HepG2 (cell line): ENCODE measurements around the gene DISP2. TPM values are rescaled to one million over a fixed set of nuclear protein-coding genes. Genes with fewer than 3 reads are reported as not detected.

Experiments
- ATAD3A ChIP-seq: sonication (generic); formaldehyde crosslinking; IDR thresholded peaks from 2 replicates; pipeline ENCODE4 v1.4.0; 2020; ENCODE audit warnings: missing genetic modification reagents
- CEBPB ChIP-seq: IDR thresholded peaks from 2 replicates; pipeline ENCODE4 v1.6.1; 2011; ENCODE audit warnings: low read depth, low read length, improper control_type of control experiment, borderline replicate concordance
- ELK4 ChIP-seq: sonication (generic); formaldehyde crosslinking; IDR thresholded peaks from 2 replicates; pipeline ENCODE4 v1.9.0; 2021; ENCODE audit warnings: missing genetic modification reagents, borderline replicate concordance
- GLI4 ChIP-seq: sonication (generic); formaldehyde crosslinking; IDR thresholded peaks from 2 replicates; pipeline ENCODE4 v1.5.1; 2020; ENCODE audit warnings: missing genetic modification reagents, mild to moderate bottlenecking, moderate library complexity, borderline replicate concordance
- IRX3 ChIP-seq: sonication (generic); formaldehyde crosslinking; IDR thresholded peaks from 2 replicates; pipeline ENCODE4 v1.8.1; 2023; ENCODE audit warnings: mild to moderate bottlenecking, low read depth, missing genetic modification reagents, borderline replicate concordance
- LCORL ChIP-seq, 2 experiments: fragments of 450-650 bp in 1 of 2; sonication (generic) in 1 of 2; formaldehyde crosslinking in 1 of 2; IDR thresholded peaks; 2 replicates each; pipeline versions ENCODE4 v1.5.0 to v1.6.1; 2017 to 2020; ENCODE audit warnings: antibody characterized with exemption in 1 of 2, missing genetic modification reagents in 1 of 2
- NR2C2 ChIP-seq: sonication (generic); formaldehyde crosslinking; IDR thresholded peaks from 2 replicates; pipeline ENCODE4 v1.4.0; 2020; ENCODE audit warnings: missing genetic modification reagents, mild to moderate bottlenecking, moderate library complexity, borderline replicate concordance
- NR2F1 ChIP-seq, 2 experiments: fragments of 450-650 bp in 1 of 2; formaldehyde crosslinking in 1 of 2; IDR thresholded peaks; 2 replicates each; pipeline versions ENCODE4 v1.5.0 to v1.6.1; 2016 to 2020; ENCODE audit warnings: mild to moderate bottlenecking in 1 of 2, missing compliant biosample characterization in 1 of 2, missing genetic modification reagents in 1 of 2, moderate library complexity in 1 of 2
- PAWR ChIP-seq: sonication (generic); formaldehyde crosslinking; IDR thresholded peaks from 2 replicates; pipeline ENCODE4 v1.4.0; 2020; ENCODE audit warnings: missing genetic modification reagents, mild to moderate bottlenecking, borderline replicate concordance
- SNAPC4 ChIP-seq: sonication (generic); formaldehyde crosslinking; IDR thresholded peaks from 2 replicates; pipeline ENCODE4 v1.4.0; 2020; ENCODE audit warnings: mild to moderate bottlenecking, missing genetic modification reagents
- SRF ChIP-seq: IDR thresholded peaks from 2 replicates; pipeline ENCODE4 v1.6.1; 2011; ENCODE audit warnings: mild to moderate bottlenecking, low read depth, low read length, moderate library complexity
- SSRP1 ChIP-seq: IDR thresholded peaks from 2 replicates; pipeline ENCODE4 v1.6.1; 2016; ENCODE audit warnings: control low read depth
- TAF15 ChIP-seq: fragments of 200-400 bp; formaldehyde crosslinking; IDR thresholded peaks from one replicate; pipeline ENCODE4 v1.6.1; 2018; ENCODE audit warnings: mild to moderate bottlenecking, low read depth, low read length; ENCODE audit not compliant: poor library complexity, severe bottlenecking
- THYN1 ChIP-seq: sonication (generic); formaldehyde crosslinking; IDR thresholded peaks from 2 replicates; pipeline ENCODE4 v1.8.1; 2023; ENCODE audit warnings: low read depth, mild to moderate bottlenecking, moderate library complexity, missing genetic modification reagents, borderline replicate concordance
- ZNF224 ChIP-seq: sonication (generic); formaldehyde crosslinking; IDR thresholded peaks from 2 replicates; pipeline ENCODE4 v1.5.0; 2020; ENCODE audit warnings: mild to moderate bottlenecking, missing genetic modification reagents
- polyA plus RNA-seq, 8 experiments: library from polyadenylated mRNA; depleted of rRNA in 3 of 8; stranded (reverse) in 7 of 8; unstranded in 1 of 8; fragments of >200 nt; fragmentation: Illumina TruSeq in 4 of 8; extraction: Trizol in 4 of 8; gene quantifications; 2 replicates each; pipeline versions ENCODE4 v1.2.1 to v1.2.3, GENCODE V29; 2011 to 2016; ENCODE audit warnings: low read depth in 4 of 8, missing spikeins in 1 of 8, mixed read lengths in 1 of 8; ENCODE audit not compliant: insufficient read depth in 1 of 8
- total RNA-seq, 5 experiments: library from RNA; depleted of rRNA; stranded (reverse); fragments of >200 nt; fragmentation: Illumina TruSeq; extraction: Trizol; gene quantifications; 2 replicates each; pipeline ENCODE4 v1.2.3, GENCODE V29; 2016; ENCODE audit warnings: low read depth in 1 of 5
- TF ChIP-seq, protein P1 (sequence below): sonication (generic); IDR thresholded peaks from 2 replicates; pipeline ENCODE4 v1.6.1; 2016; ENCODE audit warnings: low read depth, borderline replicate concordance
- TF ChIP-seq, protein P2 (sequence below): sonication (generic); formaldehyde crosslinking; IDR thresholded peaks from 2 replicates; pipeline ENCODE4 v1.4.0; 2020; ENCODE audit warnings: missing genetic modification reagents, borderline replicate concordance

Gene DISP2
- total and polyA plus RNA-seq, 2 of the 13 experiments (the other 11 are each of a cell fraction or from before 2014, with no cell fraction given) = 0.09 to 0.32 TPM

DNA sequence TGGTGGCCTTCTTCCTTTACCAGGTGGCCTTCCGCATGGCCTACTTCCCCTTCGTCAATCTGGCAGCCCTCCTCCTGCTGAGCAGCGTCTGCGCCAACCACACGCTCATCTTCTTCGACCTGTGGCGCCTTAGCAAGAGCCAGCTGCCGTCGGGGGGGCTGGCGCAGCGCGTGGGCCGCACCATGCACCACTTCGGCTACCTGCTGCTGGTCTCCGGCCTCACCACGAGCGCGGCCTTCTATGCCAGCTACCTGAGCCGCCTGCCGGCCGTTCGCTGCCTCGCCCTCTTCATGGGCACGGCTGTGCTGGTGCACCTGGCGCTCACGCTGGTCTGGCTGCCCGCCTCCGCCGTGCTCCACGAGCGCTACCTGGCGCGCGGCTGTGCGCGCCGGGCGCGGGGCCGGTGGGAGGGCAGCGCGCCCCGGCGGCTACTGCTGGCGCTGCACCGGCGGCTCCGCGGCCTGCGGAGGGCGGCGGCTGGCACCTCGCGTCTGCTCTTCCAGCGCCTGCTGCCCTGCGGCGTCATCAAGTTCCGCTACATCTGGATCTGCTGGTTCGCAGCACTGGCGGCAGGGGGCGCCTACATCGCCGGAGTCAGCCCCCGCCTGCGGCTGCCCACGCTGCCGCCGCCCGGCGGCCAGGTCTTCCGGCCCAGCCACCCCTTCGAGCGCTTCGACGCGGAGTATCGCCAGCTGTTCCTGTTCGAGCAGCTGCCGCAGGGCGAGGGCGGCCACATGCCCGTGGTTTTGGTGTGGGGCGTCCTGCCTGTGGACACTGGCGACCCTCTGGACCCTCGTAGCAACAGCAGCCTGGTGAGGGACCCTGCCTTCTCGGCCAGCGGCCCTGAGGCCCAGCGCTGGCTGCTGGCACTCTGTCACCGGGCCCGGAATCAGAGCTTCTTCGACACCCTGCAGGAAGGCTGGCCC, 9.9 kb downstream of the DISP2 start (continued):
- TF ChIP-seq, protein P1, sequence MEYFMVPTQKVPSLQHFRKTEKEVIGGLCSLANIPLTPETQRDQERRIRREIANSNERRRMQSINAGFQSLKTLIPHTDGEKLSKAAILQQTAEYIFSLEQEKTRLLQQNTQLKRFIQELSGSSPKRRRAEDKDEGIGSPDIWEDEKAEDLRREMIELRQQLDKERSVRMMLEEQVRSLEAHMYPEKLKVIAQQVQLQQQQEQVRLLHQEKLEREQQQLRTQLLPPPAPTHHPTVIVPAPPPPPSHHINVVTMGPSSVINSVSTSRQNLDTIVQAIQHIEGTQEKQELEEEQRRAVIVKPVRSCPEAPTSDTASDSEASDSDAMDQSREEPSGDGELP = peak; percentile 54; the same call in 1 of the 2 replicates
- TF ChIP-seq SSRP1 (CRISPR knock-in tag) = no peak
- TF ChIP-seq GLI4 (CRISPR knock-in tag) = peak; percentile 92
- TF ChIP-seq LCORL (IDR thresholded peaks at IDR 0.05) = no peak
- TF ChIP-seq LCORL (CRISPR knock-in tag; IDR thresholded peaks at IDR 0.05) = peak; percentile 42; the same call in 1 of the 2 replicates
- no peak for TF ChIP-seq THYN1 (CRISPR knock-in tag)
- TF ChIP-seq, protein P2, sequence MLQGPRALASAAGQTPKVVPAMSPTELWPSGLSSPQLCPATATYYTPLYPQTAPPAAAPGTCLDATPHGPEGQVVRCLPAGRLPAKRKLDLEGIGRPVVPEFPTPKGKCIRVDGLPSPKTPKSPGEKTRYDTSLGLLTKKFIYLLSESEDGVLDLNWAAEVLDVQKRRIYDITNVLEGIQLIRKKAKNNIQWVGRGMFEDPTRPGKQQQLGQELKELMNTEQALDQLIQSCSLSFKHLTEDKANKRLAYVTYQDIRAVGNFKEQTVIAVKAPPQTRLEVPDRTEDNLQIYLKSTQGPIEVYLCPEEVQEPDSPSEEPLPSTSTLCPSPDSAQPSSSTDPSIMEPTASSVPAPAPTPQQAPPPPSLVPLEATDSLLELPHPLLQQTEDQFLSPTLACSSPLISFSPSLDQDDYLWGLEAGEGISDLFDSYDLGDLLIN (CRISPR knock-in tag) = peak; percentile 96; the same call in 1 of the 2 replicates
- TF ChIP-seq SNAPC4 = no peak
- TF ChIP-seq NR2F1 (CRISPR knock-in tag; IDR thresholded peaks at IDR 0.05) = no peak
- peak; percentile 99 for TF ChIP-seq IRX3
- TF ChIP-seq ATAD3A = peak; percentile 33; the same call in 1 of the 2 replicates
- TF ChIP-seq CEBPB = no peak
- TF ChIP-seq ZNF224 (CRISPR knock-in tag) = peak; percentile 88; the same call in 1 of the 2 replicates
- no peak for TF ChIP-seq PAWR (CRISPR knock-in tag)
- no peak for TF ChIP-seq TAF15
- peak; percentile 89; the same call in 1 of the 2 replicates for TF ChIP-seq ELK4 (CRISPR knock-in tag)
- 0 out of 2 replicates have a peak, but pooled peaks have one; percentile 15 for TF ChIP-seq SRF
- TF ChIP-seq NR2C2 (CRISPR knock-in tag) = peak; percentile 56; the same call in 1 of the 2 replicates
